Left kidney (tissue), 2 donors: Measurements from ENCODE around the gene CNOT3. TPM values are rescaled to one million over a fixed set of nuclear protein-coding genes. Genes with fewer than 3 reads are reported as not detected.

Experiments
- DNase-seq: peaks from one replicate; pipeline ENCODE4 v3.0.0-alpha.2; 2013
- polyA plus RNA-seq: library from polyadenylated mRNA; unstranded; fragments of 120-200 nt; gene quantifications from one replicate; pipeline ENCODE4 v1.2.1, GENCODE V29; 2013; ENCODE audit not compliant: insufficient read length

CNOT3 gene
- polyA plus RNA-seq, 1 donor: 81.7 TPM

GRCh38 chr19:54115109-54116063 is 22.2 kb upstream of the CNOT3 start, which contains the start of the genes PRPF31 and TFPT:
PRPF31 (plus strand) TSS chr19:54115754; CDS start chr19:54118279, 2,525 bp downstream.
TFPT (minus strand) TSS chr19:54115657; CDS start chr19:54115269, 388 bp downstream.
- peak; percentile 99 for DNase-seq

- DNase-seq: no peak
Observed at GRCh38 chr19:54121259-54121658, 16.3 kb upstream of the CNOT3 start.

GRCh38 chr19:54123682-54124081 is 13.9 kb upstream of the CNOT3 start:
- no peak for DNase-seq

GRCh38 chr19:54124393-54124792 is 13.2 kb upstream of the CNOT3 start:
- DNase-seq: no peak

GRCh38 chr19:54125713-54126112 is 11.8 kb upstream of the CNOT3 start:
- DNase-seq: no peak

- no peak for DNase-seq
Observed at GRCh38 chr19:54127688-54128440, 9.7 kb upstream of the CNOT3 start.

GRCh38 chr19:54128441-54128725 is 9.2 kb upstream of the CNOT3 start:
- no peak for DNase-seq

- DNase-seq: no peak
Observed at GRCh38 chr19:54128796-54129616, 8.6 kb upstream of the CNOT3 start.

- no peak for DNase-seq
Observed at GRCh38 chr19:54129617-54129996, 8.0 kb upstream of the CNOT3 start.

- no peak for DNase-seq
Observed at GRCh38 chr19:54133312-54133956, 4.1 kb upstream of the CNOT3 start.

- no peak for DNase-seq
Observed at GRCh38 chr19:54133957-54134590, 3.5 kb upstream of the CNOT3 start.

- DNase-seq: no peak
Observed at GRCh38 chr19:54136086-54136863, 1.3 kb upstream of the CNOT3 start.

GRCh38 chr19:54136864-54137698 is 481 bp upstream of the CNOT3 start:
- peak; percentile 100 for DNase-seq

GRCh38 chr19:54138489-54139256 is 1.1 kb downstream of the CNOT3 start:
- DNase-seq: no peak

GRCh38 chr19:54141356-54141755 is 3.8 kb downstream of the CNOT3 start:
- no peak for DNase-seq

GRCh38 chr19:54142166-54142780 is 4.7 kb downstream of the CNOT3 start:
- no peak for DNase-seq

- no peak for DNase-seq
Observed at GRCh38 chr19:54145541-54146158, 8.1 kb downstream of the CNOT3 start.

- peak; percentile 61 for DNase-seq
Observed at GRCh38 chr19:54147676-54148075, 10.1 kb downstream of the CNOT3 start.
